ENCODE data around the gene PHACTR4.

DNA sequence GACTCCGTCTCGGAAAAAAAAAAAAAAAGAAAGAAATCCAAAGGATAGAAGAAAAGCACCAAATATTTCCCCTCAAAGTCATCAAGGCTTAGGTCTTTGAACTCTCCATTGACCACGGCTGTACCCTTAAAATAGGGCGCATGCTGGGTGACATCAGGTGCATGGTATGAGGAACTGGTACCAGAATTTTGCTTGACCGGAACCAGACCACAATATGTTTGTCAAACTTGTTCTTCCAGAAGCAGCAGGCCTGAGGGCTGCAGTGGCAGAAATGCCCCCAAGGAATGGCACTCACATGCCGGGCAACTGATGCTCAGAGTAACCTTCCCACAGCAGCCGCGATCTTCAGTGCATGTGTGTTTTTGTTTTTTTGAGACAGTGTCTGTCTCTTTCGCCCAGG lies 157.3 kb downstream of the PHACTR4 start:
- TF ChIP-seq HDGF (IDR thresholded peaks at IDR 0.05; ENCODE audit: borderline replicate concordance) (no peak), TARDBP (IDR thresholded peaks at IDR 0.05) (no peak), ARNT (IDR thresholded peaks at IDR 0.05) (no peak), FOXM1 (IDR thresholded peaks at IDR 0.05; ENCODE audit: borderline replicate concordance) (no peak), NFRKB (IDR thresholded peaks at IDR 0.05) (no peak), SUZ12 (IDR thresholded peaks at IDR 0.05) (no peak), SP1 (IDR thresholded peaks at IDR 0.05) (no peak), FOXA1 (IDR thresholded peaks at IDR 0.05) (no peak)
